ENCODE data around the gene VPS50. TPM values are rescaled to one million over a fixed set of nuclear protein-coding genes. Genes with fewer than 3 reads are reported as not detected.

Gene VPS50
- total RNA-seq, 1 experiment from 2014 or later: 13.6 TPM

GRCh38 chr7:93314449-93314848, 82.3 kb downstream of the VPS50 start:
- Histone ChIP-seq H2BK20ac (ENCODE audit: low read depth, low read length, poor library complexity, severe bottlenecking) (no peak overlapping the region), H3K79me2 (ENCODE audit: insufficient read depth, low read length) (no peaks in the 10 kb centered on the region), H2BK15ac (ENCODE audit: low read depth, low read length) (no peak overlapping the region), H3K56ac (ENCODE audit: insufficient read length, low read depth, low read length) (no peak overlapping the region), H3K9me3 (ENCODE audit: control insufficient read depth, low read depth, low read length) (no peaks in the 10 kb centered on the region), H4K5ac (ENCODE audit: insufficient read length, low read depth, low read length) (no peak overlapping the region), H3K27me3 (ENCODE audit: insufficient read depth, low read length) (no peaks in the 10 kb centered on the region), H2BK12ac (ENCODE audit: insufficient read length, low read depth, low read length) (no peak overlapping the region), H3K4ac (ENCODE audit: low read depth, low read length) (no peak overlapping the region), H4K20me1 (ENCODE audit: control insufficient read depth, insufficient read depth, insufficient read length) (no peaks in the 10 kb centered on the region), H4K8ac (replicated peaks; ENCODE audit: insufficient read length, low read depth, low read length) (no peak overlapping the region), H2BK5ac (ENCODE audit: insufficient read length, low read length) (no peak overlapping the region), H3K27ac (ENCODE audit: insufficient read length, low read depth, low read length) (no peak overlapping the region), H2BK120ac (ENCODE audit: low read depth, low read length, poor library complexity, severe bottlenecking) (no peak overlapping the region), H3K23me2 (ENCODE audit: insufficient read length, low read depth, low read length, poor library complexity, severe bottlenecking) (no peaks in the 10 kb centered on the region), H3K4me2 (ENCODE audit: insufficient read depth, insufficient read length, low read length) (no peak overlapping the region), H3T11ph (ENCODE audit: low read length) (no peak overlapping the region), H3K4me1 (ENCODE audit: insufficient read depth, low read length) (no peaks in the 10 kb centered on the region; the same call in 1 of the 2 replicates), H3K79me1 (ENCODE audit: insufficient read depth, low read depth, low read length, poor library complexity, severe bottlenecking) (no peaks in the 10 kb centered on the region), H3K18ac (ENCODE audit: insufficient read length, low read depth, low read length) (no peak overlapping the region), H3K9ac (ENCODE audit: extremely low read depth, insufficient read length, low read length) (no peak overlapping the region), H3K23ac (ENCODE audit: insufficient read length, low read depth, low read length) (no peak overlapping the region), H3K14ac (ENCODE audit: insufficient read depth, low read length) (no peak overlapping the region), H2AFZ (ENCODE audit: low read length) (no peak overlapping the region), H2AK5ac (ENCODE audit: insufficient read length, low read length) (no peak overlapping the region), H4K91ac (ENCODE audit: insufficient read length, low read depth, low read length) (no peak overlapping the region)
- peaks cover 3 to 7% of the 10 kb centered on the region in 2 experiments; a peak in 1 of 4 replicates for H3K4me1 Mint-ChIP-seq
- TF ChIP-seq CTCF (conservative IDR thresholded peaks at IDR 0.05): no peak
- WGBS (ENCODE audit: extremely low coverage, insufficient read length, low lambda C conversion rate): no CpG with 5 or more reads among the region's 3 CpGs
- no peaks in the 10 kb centered on the region for H3K9me3 Mint-ChIP-seq
- H3K4me3 Mint-ChIP-seq: no peak overlapping the region
- H3K27ac Mint-ChIP-seq: no peak overlapping the region; a peak in 1 of 7 replicates
- peaks cover 0 to 2% (median 0%) of the 10 kb centered on the region in 3 experiments; a peak in 1 of 7 replicates for H3K36me3 Mint-ChIP-seq (ENCODE audit: insufficient read depth in 1 of 3, low read depth in 3 of 3)
- H3K27me3 Mint-ChIP-seq (ENCODE audit: low read depth): no peaks in the 10 kb centered on the region
- DNase-seq: no peak
